Fibroblast of upper back skin (primary cell): ENCODE data around the gene IFT22.
"Not testable (repeated sequence)": the region's sequence is repeated elsewhere in the genome, so short reads cannot be mapped to it uniquely, and the experiment has no call there.

Experiments
- DNase-seq: peaks from one replicate; pipeline ENCODE4 v3.0.0-alpha.2; 2013

The IFT22 gene

DNA sequence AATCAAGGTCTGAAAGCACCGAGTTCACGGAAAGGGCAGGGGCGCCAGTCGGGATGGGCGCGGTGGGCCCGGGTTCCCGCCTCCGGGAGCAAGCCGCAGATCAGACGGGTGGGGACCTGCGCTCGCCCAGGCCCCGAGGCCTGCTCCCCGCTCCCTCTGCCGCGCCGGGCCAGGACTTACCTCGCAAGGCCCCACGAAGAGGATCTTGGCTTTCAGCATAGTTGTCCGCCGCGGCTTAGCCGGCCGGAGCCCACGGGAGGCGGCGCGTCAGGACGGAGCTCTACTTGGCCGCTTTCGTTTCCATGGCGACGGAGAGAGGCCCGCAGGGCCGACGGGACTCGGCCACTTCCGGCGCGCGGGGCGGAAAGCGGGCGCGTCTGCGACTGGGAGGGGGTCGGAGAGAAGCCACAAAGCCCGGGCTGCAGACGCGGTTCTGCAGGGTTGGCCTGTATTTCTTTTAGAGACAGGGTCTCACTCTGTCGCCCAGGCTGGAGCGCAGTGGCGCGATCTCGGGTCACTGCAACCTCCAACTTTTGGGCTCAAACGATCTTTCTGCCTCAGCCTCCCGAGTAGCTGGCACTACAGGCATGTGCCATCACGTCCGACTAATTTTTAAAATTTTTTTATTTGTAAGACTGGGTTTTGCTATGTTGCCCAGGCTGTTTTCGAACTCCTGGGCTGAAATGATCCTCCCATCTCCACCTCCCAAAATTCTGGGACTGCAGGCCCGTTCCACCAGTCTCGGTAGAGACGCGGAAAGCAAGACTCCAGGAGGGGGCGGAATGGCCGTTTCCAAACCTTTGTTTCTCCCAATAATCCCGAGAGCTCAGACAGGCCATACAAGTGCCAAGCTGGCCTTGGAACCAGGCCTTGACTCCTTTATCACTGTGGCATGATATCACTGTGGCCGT lies at the start of gene IFT22:
Gene IFT22, minus strand, starts transcription at position 322 of the 911 bp plus-strand sequence. Its CDS starts 103 bp downstream, at position 219.
- peak; percentile 93 for DNase-seq

DNA sequence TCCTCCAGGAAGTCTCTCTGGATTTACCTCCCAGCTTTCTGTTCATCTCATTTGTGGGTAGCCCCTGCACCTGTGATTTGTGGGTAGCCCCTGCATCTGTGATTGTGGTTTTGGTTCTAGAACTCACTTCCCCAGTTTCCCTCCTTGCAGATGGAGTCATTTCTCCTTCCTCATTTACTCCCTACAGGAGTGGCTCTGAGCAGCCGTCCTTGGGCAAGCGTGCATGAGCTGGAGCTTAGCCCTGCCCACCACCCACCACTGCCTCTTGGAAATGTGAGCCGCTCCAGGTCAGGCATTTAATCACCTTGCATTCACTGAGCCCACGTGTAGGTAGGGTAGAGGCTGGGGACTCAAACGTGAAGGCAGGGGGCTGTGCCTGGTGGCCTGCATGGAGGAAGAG lies 49.2 kb upstream of the IFT22 start:
- DNase-seq: no peak

DNA sequence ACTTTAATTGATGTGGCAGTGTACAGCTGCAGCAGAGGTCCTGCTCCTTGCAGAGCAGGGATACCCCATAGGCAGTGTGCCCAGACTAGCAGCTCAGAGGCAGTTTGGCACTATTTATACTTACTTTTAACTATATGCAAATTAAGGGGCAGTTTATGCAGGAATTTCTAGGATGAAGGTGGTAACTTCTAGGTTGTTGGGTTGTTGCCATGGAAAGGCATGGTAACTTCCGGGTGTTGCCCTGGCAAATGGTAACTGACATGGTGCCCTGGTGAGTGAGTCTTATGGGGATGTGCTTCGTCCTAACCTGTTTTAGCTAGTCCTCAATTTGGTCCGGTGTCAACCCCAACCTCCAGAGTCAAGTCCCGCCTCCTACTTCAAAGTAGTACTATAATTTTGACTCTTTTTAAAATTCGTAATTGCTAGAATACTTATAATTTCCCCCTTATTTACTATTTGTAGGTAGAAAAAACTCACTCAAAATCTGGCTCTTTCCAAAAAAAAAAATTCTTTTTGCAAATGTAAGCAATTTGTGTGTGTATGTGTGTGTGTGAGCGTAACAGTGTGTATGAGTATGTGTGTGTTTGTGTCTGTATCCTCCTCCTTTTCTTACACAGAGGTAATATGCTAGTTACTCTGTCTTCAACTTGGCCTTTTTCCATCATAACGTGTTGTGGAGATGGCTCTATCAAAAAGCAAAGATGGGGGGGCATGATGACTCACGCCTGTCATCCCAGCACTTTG lies 47.0 kb upstream of the IFT22 start:
- DNase-seq: no peak

DNA sequence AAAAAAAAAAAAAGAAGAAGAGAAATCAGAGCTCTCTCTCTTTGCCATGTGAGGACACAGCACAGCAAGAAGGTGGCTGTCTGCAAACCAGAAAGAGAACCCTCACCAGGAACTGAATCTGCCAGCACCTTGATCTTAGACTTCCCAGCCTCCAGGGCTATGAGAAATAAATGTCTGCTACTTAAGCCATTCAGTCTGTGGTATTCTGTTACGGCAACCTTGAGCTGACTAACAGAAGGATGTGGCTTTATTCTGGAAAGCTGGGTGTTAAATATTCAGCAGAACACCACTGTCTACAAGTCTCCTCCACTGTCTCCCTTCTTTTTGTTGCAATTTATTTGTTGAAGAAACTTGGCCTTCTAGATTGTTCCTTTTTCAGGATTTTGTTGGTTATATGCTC lies 46.1 kb upstream of the IFT22 start:
- DNase-seq: no peak

DNA sequence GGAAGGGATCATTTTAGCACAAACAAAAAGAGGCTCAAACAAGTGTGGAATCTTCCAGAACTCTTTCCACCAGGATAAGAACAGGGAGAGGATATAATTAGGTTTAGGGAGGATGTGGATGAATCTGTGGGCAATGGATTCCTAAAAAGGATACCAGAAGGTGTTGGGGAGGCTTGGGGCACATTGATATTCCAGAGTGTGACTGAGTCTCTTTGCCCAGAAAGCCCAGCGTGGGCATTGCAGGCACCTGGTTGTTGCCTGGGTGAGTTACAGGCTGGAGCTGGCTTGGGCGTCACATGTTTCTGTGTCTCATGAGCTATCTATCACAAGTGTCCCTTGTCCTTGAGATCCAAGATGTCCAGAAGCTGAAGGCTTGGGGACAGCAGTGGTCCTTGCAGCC lies 44.3 kb upstream of the IFT22 start:
- no peak for DNase-seq

DNA sequence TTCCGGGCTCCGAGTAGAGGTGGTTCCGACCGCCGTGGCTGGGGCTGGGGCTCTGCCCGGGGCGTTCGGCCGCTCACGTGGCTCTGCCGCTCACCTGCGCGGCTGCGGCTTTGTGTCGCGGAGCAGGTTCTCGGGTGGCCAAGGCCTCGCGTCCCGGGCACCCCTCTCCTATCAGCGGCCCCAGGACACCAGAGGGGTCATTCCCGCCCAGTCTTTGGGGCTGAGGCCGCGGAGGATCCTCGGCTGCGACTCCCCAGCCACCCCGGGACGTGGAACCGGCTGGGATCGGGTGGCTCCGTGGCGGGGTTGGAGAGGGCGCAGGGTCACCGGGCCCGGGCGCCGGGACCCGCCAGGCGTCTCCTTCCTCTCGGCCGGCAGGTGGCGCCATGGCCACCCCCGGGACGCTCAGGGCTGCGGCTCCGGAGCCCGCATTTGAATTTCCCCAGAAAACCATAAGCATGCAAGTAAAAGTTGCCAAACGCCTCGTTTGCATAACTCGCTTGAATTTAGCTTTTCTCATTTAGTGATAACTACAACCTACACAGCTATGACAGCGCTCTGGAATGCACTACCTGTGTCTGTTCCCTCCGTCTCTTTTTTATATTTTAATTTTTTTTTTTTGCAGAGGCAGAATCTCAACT lies 42.2 kb upstream of the IFT22 start:
- DNase-seq: peak; percentile 49

DNA sequence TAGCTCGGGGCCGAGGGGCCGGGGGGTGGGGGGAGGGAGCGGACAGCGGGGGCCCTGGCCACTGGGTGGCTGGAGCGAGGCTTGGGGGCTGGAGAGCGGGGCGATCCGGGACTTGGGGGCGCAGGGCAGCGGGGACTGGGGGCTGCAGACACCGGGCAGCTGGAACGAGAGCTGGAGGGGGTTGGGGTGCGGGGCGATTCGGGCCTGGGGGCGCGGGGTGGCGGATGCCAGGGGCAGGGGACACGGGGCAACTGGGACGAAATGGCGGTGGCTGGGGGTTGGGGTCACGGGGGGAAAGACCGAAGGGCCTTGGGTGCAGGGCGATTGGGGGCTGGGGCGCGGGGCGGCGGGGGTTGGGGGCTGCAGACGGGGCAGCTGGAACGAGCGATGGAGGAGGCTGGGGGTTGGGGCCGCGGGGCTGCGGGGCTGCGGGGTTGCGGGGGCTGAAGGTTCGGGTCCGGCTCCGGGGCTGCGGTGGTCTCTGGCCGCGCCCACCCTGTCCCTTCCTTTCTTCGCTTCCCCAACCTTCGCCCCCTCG lies 41.7 kb upstream of the IFT22 start:
- no peak for DNase-seq

DNA sequence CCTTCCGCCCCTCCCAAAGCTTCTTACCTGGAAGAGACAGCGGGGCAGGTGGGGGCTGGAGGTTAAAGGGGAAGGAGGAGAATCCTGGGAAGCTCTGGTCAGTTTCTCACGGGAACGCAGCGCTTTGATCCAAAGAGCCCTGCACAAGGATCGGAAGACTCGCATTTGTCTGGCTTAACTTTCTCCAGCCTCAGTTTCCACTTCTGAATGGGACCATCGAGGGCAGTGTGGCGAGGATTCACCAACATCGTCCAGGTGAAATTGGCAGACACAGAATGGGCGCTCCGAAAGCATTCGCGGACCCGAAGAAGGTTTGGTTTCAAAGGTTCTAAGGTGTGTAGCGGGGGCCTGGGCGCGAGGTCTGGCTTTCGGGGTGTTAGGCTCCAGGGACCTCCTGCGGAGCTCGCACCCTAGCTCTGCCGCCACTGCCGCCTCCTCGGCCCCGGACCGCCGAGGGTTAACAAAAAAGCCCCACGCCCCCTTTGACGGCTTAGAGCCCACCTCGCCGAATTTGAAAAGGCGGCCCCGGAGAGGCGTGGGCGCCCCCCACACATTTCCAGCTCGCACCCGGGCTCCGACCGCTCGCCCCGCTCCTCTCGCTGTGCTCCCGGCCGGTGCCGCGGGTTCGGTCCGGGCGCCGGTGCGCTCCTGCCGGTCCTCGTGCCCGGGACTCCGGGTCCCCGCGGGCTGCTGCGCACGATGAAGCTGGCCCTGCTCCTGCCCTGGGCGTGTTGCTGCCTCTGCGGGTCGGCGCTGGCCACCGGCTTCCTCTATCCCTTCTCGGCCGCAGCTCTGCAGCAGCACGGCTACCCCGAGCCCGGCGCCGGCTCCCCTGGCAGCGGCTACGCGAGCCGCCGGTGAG lies 41.0 kb upstream of the IFT22 start, which contains the start of gene COL26A1:
Gene COL26A1, plus strand, starts transcription at position 542 of the 862 bp plus-strand sequence. Its CDS starts 158 bp downstream, at position 700.
- no peak for DNase-seq

DNA sequence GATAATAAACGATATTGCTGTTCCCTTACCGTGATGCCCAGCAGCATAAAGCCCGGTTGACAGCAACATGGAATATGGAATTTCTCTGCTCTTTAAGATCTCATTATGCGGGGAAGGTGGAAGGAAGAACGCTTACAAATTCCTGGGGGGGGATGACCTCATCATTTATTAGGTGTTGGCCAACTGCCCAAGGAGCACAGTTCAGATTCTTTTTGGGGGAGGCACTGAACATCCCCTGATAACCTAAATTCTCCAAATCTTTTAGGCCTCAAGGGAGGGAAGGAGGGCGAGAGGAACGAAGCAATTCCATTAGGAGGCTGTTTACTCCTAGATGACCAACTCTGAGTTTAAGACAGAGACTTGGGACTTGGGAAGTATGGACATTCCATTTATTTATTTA lies 35.8 kb upstream of the IFT22 start:
- DNase-seq: no peak

DNA sequence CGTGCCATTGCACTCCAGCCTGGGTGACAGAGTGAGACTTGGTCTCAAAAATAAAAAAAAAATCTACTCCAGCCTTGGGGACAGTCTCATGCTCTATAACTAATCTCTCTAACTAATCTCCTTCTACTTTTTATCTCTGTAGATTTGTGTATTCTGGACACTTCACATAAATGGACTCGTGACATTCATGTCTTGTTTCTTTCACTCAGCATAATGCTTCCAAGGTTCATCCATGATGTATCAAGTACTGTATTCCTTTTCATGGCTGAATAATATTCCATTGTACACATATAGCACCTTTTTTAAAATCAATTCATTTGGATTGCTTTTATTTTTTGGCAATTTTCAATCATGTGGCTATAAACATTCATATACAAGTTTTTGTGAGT lies 31.3 kb upstream of the IFT22 start:
- no peak for DNase-seq

DNA sequence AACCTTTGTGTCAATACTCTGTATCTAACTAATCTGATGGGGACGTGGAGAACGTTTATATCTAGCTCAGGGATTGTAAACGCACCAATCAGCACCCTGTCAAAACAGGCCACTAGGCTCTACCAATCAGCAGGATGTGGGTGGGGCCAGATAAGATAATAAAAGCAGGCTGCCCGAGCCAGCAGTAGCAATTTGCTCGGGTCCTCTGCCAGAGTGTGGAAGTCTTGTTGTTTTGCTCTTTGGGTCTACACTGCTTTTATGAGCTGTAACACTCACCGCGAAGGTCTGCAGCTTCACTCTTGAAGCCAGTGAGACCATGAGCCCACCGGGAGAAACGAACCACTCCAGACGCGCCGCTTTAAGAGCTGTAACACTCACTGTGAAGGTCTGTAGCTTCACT lies 27.7 kb upstream of the IFT22 start:
- DNase-seq: not testable (repeated sequence)

DNA sequence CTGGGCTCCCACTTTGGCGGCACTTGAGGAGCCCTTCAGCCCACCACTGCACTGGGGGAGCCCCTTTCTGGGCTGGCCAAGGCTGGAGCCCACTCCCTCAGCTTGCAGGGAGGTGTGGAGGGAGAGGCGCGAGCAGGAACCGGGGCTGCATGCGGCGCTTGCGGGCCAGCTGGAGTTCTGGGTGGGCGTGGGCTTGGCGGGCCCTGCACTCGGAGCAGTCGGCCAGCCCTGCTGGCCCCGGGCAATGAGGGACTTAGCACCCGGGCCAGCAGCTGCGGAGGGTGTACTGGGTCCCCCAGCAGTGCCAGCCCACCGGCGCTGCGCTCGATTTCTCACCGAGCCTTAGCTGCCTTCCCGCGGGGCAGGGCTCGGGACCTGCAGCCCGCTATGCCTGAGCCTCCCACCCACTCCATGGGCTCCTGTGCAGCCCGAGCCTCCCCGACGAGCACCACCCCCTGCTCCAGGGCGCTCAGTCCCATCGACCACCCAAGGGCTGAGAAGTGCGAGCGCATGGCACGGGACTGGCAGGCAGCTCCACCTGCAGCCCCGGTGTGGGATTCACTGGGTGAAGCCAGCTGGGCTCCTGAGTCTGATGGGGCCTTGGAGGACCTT lies 26.9 kb upstream of the IFT22 start:
- DNase-seq: not testable (repeated sequence)

DNA sequence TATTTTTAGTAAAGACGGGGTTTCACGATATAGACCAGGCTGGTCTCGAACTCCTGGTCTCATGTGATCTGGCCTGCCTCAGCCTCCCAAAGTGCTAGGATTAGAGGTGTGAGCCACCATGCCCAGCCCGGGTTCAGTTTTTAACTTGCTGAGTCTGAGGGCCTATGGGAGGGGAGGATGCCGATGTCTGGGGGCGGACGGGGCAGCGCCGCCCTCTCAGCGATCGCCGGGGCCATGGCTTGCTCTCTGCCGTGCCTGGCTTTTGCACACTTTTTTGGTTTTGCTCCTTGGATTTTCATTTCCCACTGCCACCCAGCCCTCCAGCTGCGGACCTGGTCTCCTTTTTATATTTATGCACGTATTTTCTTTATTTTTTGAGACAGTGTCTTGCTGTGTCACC lies 25.9 kb upstream of the IFT22 start:
- DNase-seq: no peak

DNA sequence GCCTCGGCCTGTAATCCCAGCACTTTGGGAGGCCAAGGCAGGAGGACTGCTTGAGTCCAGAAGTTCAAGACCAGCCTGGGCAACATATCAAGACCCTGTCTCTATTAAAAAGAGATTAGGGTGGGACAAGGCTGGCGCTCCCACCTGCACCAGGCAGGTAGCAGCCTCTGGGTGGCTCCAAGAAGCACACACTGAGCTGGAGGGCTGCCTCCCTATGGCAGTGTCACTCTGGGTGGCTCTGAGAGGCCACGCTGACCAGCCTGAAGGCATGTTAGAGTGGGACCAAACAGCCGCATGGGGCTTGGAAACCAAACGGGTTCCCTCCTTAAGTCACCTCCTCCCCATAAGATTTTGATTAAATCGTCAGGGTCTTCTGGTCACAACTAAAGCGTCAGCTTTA lies 21.3 kb upstream of the IFT22 start:
- DNase-seq: no peak

DNA sequence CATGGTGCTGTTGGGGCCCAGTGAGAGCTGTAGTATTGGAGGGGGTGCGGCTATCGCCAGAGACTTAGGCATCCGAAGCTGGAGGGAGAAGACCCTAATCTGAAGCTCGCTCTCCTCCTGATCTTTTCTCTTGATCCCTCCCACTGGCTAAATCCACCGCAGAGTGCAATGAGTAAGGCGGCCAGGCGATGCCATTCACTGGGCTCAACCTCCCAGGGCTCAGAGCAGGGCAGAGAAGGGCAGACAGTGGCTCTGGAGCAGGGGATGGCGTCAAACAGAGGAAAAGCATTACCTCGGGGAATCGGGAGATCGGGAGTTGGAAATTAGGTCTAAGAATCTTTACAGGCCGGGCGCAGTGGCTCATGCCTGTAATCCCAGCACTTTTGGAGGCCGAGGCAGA lies 18.8 kb upstream of the IFT22 start:
- no peak for DNase-seq

DNA sequence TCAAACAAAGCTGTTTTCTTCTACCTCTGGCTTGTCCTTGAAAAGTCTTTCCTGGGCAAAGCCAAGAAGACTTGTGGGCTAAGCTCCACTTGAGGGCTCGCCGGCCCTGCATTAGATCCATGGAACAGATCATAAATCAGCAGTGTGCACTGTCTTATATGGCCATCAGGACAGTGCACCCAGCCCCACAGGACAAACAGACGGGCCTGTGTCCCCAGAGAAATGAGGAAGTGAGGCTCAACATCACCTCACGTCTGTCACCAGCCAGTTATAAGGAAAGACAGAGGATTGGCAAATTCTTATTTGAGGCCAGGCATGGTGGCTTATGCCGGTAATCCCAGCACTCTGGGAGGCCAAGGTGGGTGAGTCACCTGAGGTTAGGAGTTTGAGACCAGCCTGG lies 12.3 kb upstream of the IFT22 start:
- no peak for DNase-seq

DNA sequence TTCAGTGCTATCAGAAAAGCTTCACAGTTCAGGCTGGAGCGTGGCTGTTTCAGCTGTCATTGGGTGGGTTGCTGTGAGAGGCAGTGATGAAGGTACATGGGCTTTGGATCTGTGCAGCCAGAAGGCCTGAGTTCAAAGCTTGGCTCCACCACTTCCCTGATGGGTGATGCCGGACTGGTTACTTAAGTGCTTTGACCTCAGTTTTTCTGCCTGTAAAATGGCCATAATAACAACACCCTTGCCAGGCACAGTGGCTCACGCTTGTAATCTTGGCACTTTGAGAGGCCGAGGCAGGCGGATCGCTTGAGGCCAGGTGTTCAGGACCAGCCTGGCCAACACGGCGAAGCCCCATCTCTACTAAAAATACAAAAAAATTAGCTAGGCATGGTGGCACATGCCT lies 10.4 kb upstream of the IFT22 start:
- no peak for DNase-seq

DNA sequence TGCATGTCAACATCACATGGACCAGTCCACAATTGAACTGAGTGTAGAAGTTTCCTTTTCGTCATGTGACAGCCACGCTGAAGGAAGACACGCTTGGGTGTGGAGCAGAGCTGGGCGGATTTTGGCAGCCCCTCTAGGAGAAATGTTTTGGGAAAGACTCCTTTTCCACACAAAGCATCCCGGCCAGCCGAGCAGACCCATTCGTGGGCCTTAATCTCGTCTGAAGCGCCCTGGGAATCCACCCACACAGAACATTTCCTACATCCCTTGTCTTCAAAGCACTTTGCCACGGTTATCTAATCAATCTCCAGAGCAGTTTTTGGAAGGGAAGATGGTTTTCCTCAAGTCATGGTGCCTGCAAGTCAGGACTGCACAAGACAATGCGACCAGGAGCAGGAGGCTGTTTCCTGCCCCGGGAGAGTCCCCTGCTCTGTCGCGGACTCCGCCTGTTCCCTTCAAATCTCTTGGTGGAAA lies 8.4 kb upstream of the IFT22 start:
- DNase-seq: no peak

DNA sequence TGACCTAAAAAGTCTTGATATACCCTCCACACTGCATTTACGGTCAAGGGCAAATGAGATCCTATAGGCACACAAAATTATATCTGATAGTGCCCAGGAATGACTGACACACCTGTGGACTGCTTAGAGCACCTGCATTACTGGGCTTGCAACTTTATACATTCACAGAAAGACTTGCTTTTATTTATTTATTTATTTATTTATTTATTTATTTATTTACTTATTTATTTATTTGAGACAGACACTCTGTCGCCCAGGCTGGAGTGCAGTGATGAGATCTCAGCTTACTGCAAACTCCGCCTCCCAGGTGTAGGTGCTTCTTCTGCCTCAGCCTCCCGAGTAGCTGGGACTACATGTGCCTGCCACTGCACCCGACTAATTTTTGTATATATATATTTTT lies 6.5 kb upstream of the IFT22 start:
- DNase-seq: no peak

DNA sequence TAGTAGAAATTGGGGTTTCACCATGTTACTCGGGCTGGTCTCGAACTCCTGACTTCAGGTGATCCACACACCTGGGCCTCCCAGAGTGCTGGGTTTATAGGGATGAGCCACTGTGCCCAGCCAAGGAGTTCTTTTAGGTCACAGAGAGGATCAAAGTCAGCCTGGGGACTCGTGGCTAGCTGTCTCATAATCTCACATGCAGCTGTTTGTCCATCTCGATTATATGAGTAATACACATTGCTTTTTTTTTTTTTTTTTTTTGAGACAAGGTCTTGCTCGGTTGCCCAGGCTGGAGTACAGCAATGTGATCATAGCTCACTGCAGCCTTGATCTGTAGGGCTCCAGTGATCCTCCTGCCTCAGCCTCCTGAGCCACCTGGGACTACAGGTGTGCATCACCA lies 2.2 kb downstream of the IFT22 start:
- DNase-seq: no peak

DNA sequence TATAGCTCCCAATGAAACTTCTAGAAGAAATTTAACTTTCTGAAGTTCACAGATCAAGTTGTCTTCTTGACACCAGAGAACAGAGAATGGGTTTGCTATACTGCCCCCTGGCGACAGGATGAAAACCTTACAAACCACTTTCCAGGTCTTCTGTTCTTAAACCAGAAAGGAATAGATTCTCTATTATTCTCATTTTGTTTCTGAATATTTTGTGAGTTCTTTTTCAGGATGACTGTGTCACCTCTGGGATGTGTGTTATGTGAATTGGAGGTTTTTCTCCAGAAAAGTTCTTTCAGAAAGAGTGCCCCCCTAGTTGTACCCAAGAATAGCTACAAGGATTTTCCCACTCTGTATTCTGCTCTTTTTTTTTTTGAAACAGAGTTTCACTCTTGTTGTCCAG lies 6.3 kb downstream of the IFT22 start:
- DNase-seq: peak; percentile 24
